A172 (cell line): ENCODE data around the gene IGFL1. TPM values are rescaled to one million over a fixed set of nuclear protein-coding genes. Genes with fewer than 3 reads are reported as not detected.
"Not testable (repeated sequence)": the region's sequence is repeated elsewhere in the genome, so short reads cannot be mapped to it uniquely, and the experiment has no call there.

Experiments
- DNase-seq: peaks from one replicate; pipeline ENCODE4 v3.0.0-alpha.2; 2015; ENCODE audit warnings: low spot score
- total RNA-seq: library from RNA; depleted of rRNA; stranded (reverse); fragments of >200 nt; shearing (Covaris generic); gene quantifications from 2 replicates; pipeline ENCODE4 v1.2.3, GENCODE V29; 2014

IGFL1 gene
- total RNA-seq, 1 experiment from 2014 or later, result 0.67 TPM

GRCh38 chr19:46224773-46225172 is 4.8 kb upstream of the IGFL1 start:
- no peak for DNase-seq

- DNase-seq, result peak; percentile 47
Observed at GRCh38 chr19:46225558-46226004, 4.0 kb upstream of the IGFL1 start.

DNA sequence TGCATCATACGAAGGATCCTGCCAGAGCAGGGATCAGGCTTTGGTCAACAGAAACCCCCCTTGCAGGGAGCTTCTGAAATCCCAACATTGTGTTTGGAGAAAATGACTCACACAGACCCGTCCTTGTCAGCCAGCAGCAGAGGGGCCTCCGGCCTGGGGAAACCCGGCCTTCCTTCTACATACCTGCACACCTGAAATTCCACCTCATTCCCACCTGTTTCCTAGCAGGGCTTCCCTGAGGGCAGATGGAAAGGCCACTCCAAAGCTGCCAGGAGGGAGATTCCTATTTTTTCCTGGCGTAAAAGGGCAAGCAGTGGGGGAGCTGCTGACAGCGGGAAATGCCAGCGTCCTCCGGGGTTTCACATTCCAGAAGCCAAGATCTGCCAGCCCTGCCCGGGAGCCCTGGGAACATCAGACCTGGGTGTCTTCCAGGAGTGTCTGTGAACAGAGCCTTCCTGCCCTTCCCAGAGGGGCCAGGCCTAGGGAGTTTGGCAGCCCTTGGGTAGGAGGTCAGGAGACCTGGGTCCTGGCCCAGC is 3.0 kb upstream of the IGFL1 start:
- DNase-seq, result peak; percentile 78

DNA sequence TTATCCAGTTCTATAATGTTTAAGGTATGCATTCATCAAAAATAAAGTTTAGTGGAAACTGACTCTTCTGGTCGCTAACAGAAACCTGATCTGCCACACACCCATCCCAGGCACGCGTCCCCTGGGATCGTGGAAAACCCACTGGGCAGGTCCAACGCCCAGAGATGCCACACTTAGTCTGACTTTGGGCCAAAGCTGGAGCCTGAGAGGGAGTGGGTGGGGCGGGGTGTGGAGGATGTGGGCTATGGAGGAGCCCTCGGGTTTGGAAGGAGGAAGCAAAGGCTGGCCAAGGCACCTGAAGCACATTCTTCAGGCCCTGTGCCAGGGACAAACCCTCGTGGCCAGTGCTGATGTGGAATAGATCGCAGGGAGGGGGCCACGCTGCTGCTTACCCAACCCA is 2.5 kb downstream of the IGFL1 start:
- no peak for DNase-seq

GRCh38 chr19:46232468-46232867 is 2.9 kb downstream of the IGFL1 start:
- no peak for DNase-seq

GRCh38 chr19:46232938-46233621 is 3.5 kb downstream of the IGFL1 start:
- DNase-seq, result no peak

DNA sequence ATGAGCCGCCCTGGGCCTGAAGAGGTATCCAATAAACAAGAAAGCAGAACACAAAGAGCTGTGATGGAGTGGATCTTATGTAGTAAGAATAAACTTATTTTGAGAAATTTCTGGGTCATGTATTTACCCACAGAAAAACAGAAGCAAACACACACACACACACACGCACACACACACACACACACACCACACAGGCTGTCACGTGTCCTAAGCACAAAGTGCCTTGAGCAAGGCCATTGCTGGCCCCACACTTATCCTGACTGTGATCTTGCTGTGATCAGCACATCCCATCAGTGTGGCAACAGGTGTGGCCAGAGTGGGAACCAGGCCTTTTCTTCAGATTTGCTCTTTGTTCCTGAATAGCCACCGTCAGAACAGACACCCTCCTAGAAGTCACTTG is 4.3 kb downstream of the IGFL1 start:
- not testable (repeated sequence) for DNase-seq

DNA sequence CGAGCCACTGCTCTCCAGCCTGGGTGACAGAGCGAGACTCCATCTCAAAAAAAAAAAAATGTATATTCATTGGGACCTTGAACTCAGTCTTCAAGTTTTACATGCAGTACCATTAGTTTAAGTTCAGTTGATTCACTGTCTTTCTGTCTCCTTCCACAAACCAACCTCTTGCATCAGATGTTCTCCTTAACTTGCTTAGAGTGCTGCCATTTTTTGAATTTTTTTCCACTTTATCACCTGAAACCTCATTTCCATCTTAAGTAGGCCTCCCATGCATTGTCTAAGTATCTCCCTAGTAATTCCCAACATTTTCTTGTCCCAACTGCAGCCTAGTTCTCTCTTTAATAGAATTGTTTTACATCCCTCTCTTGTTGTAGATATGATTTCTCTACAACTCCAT is 8.6 kb downstream of the IGFL1 start:
- DNase-seq, result not testable (repeated sequence)

DNA sequence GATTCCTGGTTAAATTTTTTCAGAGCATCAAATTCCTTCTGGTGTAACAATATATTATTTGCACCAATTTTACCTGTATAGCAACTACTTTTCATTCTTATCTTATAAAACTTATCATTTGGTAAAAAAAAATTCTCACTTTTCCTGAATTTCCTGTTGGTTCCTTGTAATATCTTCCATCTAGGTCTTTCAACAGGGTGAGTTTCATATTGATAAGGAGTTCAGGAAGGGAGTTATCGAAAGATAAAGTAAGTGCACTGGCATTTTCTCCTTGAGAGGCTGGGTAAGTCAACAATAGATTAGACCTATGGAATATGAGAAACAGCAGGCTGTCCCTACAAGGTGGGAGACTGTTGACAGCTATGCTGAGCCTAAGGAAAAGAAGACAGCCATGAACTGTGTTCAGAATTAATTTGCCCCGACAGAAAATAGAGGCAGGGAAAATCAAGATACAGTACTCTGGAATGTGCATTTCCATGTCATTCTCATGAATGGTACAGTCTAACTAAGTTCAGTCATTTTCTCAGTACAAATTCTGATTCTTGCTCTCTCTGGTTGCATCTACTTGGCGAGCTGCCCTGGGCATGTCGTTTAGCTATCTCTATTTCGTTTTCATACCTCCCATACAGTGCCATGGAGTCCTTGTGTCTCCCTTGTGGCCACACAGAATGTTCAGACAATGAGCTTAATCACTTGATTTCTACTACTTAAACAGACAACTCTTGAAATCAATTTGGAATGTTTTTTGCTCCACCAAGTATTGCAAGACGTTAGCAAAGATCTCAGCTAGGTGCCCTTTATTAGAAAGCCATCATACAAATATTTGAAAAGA is 9.9 kb downstream of the IGFL1 start:
- DNase-seq, result no peak

DNA sequence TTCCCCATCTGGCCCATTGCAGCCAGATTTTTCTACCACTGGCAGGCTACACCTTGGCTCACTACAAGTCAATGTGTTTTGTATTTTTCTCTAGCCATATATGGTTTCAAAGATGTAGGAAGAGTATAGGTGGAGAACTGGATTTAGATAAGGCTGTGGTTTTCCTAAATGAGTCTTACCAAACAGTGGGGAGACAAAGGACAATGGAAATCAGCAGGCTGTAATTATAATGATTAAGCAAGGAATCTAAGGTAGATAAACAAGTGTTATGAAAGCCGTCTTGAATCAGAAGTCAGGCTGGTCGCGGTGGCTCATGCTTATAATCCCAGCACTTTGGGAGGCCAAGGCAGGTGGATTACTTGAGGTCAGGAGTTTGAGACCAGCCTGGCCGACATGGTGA is 11.2 kb downstream of the IGFL1 start:
- DNase-seq, result no peak

DNA sequence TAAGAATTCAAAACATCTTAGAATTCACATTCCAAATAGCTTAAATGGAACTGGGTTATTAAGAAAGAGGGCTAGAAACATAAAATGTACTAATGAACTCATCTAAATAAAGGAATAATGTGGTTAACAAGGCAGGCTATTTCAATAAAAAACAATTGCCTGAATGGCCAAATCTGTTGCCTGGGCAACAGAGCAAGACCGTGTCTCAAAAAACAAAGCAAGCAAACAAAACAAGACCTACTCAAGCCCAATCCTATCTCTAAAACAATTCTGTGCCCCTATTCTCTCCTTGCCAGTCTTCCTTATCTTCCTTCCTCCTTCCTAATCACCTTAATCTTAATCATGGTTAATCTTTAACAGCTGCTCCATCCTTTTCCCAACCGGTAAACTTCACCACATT is 12.1 kb downstream of the IGFL1 start:
- DNase-seq, result no peak

DNA sequence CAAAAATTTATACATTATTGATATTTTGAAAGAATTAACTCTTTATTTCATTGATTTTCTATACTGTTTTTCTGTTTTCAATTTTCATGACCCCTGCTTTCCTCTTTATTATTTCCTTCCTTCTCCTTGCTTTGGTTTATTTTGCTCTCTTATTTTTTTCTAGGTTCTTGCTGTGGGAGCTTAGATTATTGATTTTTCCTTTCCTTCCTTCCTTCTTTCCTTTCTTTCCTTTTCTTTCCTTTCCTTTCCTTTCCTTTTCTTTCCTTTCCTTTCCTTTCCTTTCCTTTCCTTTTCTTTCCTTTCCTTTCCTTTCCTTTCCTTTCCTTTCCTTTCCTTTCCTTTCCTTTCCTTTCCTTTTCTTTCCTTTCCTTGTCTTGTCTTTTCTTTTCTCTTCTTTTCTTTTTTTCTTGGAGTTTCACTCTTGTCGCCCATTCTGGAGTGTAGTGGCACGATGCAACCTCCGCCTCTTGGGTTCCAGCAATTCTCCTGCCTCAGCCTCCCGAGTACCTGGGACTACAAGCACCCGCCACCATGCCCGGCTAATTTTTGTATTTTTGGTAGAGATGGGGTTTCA is 13.6 kb downstream of the IGFL1 start:
- DNase-seq, result not testable (repeated sequence)

DNA sequence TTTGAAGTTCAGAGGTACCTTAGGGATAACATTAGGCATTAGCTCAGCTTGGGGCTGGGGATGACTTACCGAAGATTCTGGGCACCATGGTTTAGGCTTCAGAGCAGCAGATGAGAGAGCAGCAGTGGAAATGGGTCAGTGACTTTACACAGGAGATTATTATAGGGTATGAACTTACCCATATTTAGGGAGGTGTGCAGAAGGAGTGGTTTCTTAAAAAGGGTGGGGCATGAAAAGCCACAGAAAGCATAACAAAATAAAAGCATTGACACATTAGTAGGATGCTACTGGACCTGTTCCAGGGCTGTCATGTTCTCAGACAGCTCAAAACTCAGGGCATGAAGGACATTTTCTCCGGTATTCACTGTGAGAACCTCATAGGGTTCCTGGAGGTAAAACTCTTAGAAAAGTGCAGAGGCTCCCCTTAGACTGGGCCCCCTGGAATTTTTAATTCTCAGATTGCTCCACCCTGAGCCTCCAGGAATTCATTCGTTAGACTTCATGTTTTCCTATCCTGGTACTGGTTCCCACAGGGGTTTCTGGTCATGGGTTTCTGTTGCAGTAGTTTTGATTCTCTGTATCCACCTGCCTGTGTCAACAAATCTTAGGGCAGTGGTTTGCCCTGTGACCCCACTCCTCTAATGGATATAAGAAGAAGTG is 20.7 kb downstream of the IGFL1 start:
- DNase-seq, result no peak

- no peak for DNase-seq
Observed at GRCh38 chr19:46251416-46251815, 21.9 kb downstream of the IGFL1 start.

DNA sequence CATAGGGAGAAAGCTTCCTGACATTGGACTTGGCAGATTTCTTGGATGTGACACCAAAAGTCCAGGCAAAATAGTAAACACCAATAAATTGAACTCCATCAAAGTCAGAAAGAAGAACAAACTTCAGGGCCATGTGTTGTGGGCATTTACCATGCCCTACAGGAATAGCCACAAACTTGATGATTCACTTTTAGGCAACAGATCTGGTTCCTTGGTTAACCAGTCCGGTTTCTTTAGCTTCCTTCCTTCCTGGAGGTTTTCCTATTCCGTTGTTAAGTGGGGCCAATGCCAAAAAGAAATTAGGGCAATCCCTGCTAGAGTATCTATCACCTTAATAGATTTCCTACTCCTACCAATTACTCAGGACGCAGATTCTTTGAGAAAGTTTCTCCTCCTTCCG is 25.2 kb downstream of the IGFL1 start:
- no peak for DNase-seq

- no peak for DNase-seq
Observed at GRCh38 chr19:46256855-46257254, 27.3 kb downstream of the IGFL1 start.

DNA sequence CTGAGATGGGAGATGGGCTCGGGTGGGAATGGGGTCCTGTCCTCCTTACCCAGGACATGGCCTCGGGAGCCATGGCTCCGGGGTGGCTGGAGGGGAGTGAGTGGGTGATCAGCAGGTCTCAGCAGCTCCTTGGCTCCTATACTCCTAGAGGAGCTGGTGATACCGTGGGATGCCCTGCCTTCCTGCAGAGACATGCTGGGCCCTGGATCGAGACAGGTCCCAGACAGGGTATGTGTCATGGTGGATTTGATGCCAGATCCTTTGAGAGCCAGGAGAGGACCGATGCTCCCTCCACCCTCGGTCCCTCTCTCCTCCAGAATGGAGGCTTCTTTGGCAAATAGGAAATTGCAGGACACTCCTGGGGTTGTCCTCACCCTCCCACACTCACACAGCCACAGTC is 32.0 kb downstream of the IGFL1 start:
- DNase-seq, result not testable (repeated sequence)

GRCh38 chr19:46262684-46263296 is 33.2 kb downstream of the IGFL1 start:
- peak; percentile 86 for DNase-seq

GRCh38 chr19:46264801-46265200 is 35.3 kb downstream of the IGFL1 start:
- not testable (repeated sequence) for DNase-seq

DNA sequence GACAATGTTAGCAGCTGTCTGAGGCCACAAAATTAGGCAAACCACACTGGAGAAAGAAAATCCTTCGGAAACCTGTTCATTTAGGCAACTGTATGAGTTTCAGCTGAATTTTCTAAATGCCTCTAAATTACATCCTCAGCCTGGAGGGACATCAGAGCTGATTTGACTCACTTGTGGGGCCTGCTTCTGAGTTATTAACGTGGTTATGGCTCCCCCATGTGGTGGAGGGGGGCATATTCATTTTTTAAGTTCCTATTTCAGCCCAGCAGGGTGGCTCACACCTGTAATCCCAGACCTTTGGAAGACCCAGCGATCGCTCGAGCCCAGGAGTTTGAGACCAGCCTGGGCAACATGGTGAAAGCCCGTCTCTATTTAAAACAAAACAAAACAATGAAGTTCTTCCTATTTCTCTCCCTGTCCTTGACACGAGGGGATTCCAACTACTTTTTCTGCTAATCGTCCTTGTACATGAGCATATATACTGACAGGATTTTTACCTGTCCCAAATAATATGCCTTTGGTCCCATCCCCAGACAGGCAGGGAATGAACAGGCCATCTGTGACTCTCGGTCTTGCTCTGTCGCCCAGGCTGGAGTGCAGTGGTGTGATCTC is 35.8 kb downstream of the IGFL1 start:
- peak; percentile 41 for DNase-seq

GRCh38 chr19:46269101-46269500 is 39.6 kb downstream of the IGFL1 start:
- DNase-seq, result no peak
